Kidney (tissue), 14 donors: ENCODE measurements around the gene CLTCL1. TPM values are rescaled to one million over a fixed set of nuclear protein-coding genes. Genes with fewer than 3 reads are reported as not detected.

Experiments used
- DNase-seq, 5 donors: peaks; one replicate each; pipeline ENCODE4 v3.0.0-alpha.2; 2013 to 2020
- FAIRE-seq: peaks from 2 replicates; lab custom pipeline; 2012; peaks lifted over from hg19 to GRCh38; lab: Jason Lieb, UNC
- H3K27ac ChIP-seq, 2 donors: one replicate each; pipeline ENCODE4 v1.7.0; 2013; ENCODE audit warnings: low read depth in 2 of 2, low read length in 2 of 2, inconsistent platforms in 1 of 2
- H3K27me3 ChIP-seq: one replicate; pipeline ENCODE4 v1.7.1; 2013; ENCODE audit warnings: low read length, inconsistent platforms; ENCODE audit not compliant: control insufficient read depth, insufficient read depth
- H3K36me3 ChIP-seq, 3 donors: one replicate each; pipeline versions ENCODE4 v1.7.0 to v1.7.1; 2013; ENCODE audit warnings: low read length in 3 of 3, control low read depth in 1 of 3, inconsistent platforms in 1 of 3; ENCODE audit not compliant: insufficient read depth in 3 of 3, control insufficient read depth in 2 of 3
- H3K4me1 ChIP-seq, 3 donors: one replicate each; pipeline versions ENCODE4 v1.7.0 to v1.7.1; 2013; ENCODE audit warnings: low read length in 3 of 3, inconsistent platforms in 1 of 3, low read depth in 1 of 3; ENCODE audit not compliant: control insufficient read depth in 2 of 3, insufficient read depth in 2 of 3
- H3K4me3 ChIP-seq, 3 donors: one replicate each; pipeline versions ENCODE4 v1.7.0 to v1.8.1; 2013; ENCODE audit warnings: low read length in 3 of 3, control low read depth in 1 of 3, inconsistent platforms in 1 of 3
- H3K9ac ChIP-seq, 3 donors: one replicate each; pipeline versions ENCODE4 v1.7.0 to v1.7.1; 2013; ENCODE audit warnings: low read length in 3 of 3, control low read depth in 1 of 3, inconsistent platforms in 1 of 3
- H3K9me3 ChIP-seq, 3 donors: one replicate each; pipeline versions ENCODE4 v1.7.0 to v1.7.1; 2013; ENCODE audit warnings: low read length in 3 of 3, control low read depth in 1 of 3, inconsistent platforms in 1 of 3; ENCODE audit not compliant: control insufficient read depth in 2 of 3, insufficient read depth in 1 of 3
- intact Hi-C: fragments of 100-400 bp; cut with DNase I; formaldehyde crosslinking; loops from one replicate; pipeline ENCODE4 v1.11.1; 2022
- polyA plus RNA-seq: library from polyadenylated mRNA; stranded (reverse); fragments of 350-450 nt; fragmentation: Illumina TruSeq; extraction: RNeasy Lipid Tissue Mini Kit (QIAGEN cat#74804); gene quantifications from one replicate; pipeline ENCODE4 v1.2.3, GENCODE V29; 2014; ENCODE audit warnings: low read depth, low replicate concordance; ENCODE audit not compliant: insufficient read depth
- total RNA-seq: library from RNA; stranded (reverse); fragmentation: NEBNext Ultra II Directional; extraction: Animal tissue kit (Norgen Biotek cat#: 25700); gene quantifications from one replicate; pipeline ENCODE4 v1.2.1, GENCODE V29; 2021
- TF ChIP-seq, protein P1 (sequence below): IDR thresholded peaks from 3 replicates; pipeline ENCODE4 v1.5.1; 2012; ENCODE audit warnings: mild to moderate bottlenecking, moderate library complexity, borderline replicate concordance; ENCODE audit not compliant: insufficient read depth; ENCODE audit errors: extremely low read depth
- donor health status: control.
- donor health status: control.
- donor health status: control.
- donor health status: control.
- donor health status: control.
- donor health status: DM: yes; HTN: yes; CAD: no.
- donor health status: Normal renal cell carcinoma (clear cell type).

CLTCL1 gene
- total and polyA plus RNA-seq, 2 donors from 2014 or later, result 4.0 to 6.3 TPM

DNA sequence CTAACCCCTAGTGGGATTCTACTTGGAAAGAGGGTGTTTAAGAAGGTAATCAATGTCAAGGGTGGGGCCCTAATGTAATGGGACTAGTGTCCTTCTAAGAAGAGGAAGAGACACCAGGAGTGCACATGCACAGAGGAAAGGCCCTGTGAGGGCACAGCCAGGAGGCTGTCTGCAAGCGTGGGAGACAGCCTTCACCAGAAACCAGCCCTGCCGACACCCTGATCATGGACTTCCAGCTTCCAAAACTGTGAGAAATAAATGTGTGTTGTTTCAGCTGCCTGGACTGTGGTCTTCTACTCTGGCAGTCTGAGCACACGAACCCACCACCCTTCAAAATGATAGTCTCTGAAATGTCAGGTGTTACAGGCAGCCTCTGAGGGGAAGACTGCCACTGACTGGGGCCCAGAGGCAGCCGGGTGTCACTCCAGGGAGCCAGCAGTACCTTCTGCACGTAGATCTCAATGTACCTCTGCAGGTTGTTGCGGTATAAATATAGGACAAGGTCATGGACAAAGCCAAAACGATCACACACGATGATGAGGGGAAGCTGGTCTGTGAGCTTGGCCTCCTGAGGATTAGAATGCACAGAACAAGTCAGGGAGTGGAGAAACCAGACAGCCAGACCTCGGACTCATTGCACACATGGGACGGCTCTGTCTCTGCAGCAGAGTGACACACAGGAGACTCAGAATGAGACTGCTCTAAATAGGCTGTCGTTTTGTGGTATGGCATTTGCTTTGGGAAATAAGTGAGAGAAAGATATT lies 69.1 kb downstream of the CLTCL1 start:
- intact Hi-C loops, result no loop called here
- Histone ChIP-seq H3K27ac (no peak overlapping the region), H3K4me3 (no peak overlapping the region), H3K9me3 (no peaks in the 10 kb centered on the region), H3K9ac (no peak overlapping the region), H3K36me3 (peaks cover 0 to 21% (median 6%) of the 10 kb centered on the region in 3 donors), H3K27me3 (no peaks in the 10 kb centered on the region), H3K4me1 (no peaks in the 10 kb centered on the region)
- TF ChIP-seq, protein P1, sequence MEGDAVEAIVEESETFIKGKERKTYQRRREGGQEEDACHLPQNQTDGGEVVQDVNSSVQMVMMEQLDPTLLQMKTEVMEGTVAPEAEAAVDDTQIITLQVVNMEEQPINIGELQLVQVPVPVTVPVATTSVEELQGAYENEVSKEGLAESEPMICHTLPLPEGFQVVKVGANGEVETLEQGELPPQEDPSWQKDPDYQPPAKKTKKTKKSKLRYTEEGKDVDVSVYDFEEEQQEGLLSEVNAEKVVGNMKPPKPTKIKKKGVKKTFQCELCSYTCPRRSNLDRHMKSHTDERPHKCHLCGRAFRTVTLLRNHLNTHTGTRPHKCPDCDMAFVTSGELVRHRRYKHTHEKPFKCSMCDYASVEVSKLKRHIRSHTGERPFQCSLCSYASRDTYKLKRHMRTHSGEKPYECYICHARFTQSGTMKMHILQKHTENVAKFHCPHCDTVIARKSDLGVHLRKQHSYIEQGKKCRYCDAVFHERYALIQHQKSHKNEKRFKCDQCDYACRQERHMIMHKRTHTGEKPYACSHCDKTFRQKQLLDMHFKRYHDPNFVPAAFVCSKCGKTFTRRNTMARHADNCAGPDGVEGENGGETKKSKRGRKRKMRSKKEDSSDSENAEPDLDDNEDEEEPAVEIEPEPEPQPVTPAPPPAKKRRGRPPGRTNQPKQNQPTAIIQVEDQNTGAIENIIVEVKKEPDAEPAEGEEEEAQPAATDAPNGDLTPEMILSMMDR, result no peak
- DNase-seq, result no peak
- no peak for FAIRE-seq

DNA sequence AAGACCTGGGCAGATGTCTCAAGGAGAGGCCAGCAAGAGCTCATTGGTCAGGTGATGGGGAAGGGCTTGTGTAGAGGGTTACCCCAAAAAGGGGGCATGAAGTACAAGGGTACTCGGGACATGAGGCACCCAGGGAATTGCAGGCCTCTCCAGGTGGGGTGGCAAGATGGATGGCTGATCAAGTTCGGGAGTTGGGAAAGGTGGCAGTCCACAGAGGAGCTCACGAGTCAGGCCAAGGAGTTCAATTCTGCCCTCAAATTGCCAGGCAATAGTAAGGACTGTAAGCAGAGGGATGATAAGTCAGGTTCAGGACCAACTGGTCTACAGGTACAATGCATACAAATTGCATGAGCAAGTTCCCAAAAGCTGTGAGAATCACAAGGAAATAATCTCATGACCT lies 70.7 kb downstream of the CLTCL1 start:
- no peak overlapping the region for H3K27ac ChIP-seq
- H3K36me3 ChIP-seq, result peaks cover 0 to 21% (median 6%) of the 10 kb centered on the region in 3 donors
- no peak overlapping the region for H3K4me3 ChIP-seq
- no peaks in the 10 kb centered on the region for H3K9me3 ChIP-seq
- TF ChIP-seq, protein P1, result no peak
- no peaks in the 10 kb centered on the region for H3K27me3 ChIP-seq
- FAIRE-seq (no peak), DNase-seq (no peak)
- H3K9ac ChIP-seq, result no peak overlapping the region
- no peaks in the 10 kb centered on the region for H3K4me1 ChIP-seq
- intact Hi-C loops, result no loop called here

DNA sequence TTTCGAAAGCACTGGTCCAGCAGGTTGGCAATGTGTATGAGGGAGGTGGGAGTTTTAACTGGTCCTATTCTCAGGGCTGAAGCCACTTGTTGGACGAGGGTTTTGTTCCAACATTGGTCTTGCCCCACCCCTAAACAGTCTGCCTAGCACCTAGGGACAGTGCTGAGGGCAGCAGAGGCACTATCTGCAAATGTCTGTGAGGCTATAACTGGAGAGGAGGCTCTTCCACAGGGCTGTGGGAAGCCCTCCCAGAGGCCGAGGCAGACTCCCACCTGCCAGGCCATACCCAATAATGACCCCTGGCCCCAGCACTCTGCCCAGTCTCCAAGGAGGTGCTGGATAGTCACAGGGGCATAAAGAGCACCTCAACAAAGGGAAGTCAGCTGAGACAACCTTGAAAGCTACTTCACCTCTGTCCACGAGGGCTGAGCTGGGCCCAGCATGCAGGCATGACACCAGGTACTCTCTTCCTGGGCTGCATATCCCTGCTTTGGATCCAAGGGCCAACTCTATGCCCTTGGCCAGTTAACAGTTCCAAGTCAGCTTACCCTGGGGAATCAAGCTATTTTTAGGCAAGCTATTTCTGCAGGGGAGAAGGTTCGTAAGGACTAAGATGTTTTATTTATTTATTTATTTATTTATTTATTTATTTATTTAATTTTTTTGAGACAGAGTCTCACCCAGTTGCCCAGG lies 72.8 kb downstream of the CLTCL1 start:
- FAIRE-seq (no peak), DNase-seq (no peak)
- Histone ChIP-seq H3K9ac (no peak overlapping the region), H3K27me3 (no peaks in the 10 kb centered on the region), H3K9me3 (no peaks in the 10 kb centered on the region), H3K27ac (no peak overlapping the region), H3K4me1 (no peaks in the 10 kb centered on the region), H3K36me3 (peaks cover 0 to 19% (median 6%) of the 10 kb centered on the region in 3 donors), H3K4me3 (no peak overlapping the region)
- intact Hi-C loops, result no loop called here
- TF ChIP-seq, protein P1, result no peak
